ENCODE measurements around the gene SAFB. TPM values are rescaled to one million over a fixed set of nuclear protein-coding genes. Genes with fewer than 3 reads are reported as not detected.
A peak's percentile ranks its signal among the peaks of the same experiment; 100 is the strongest.
"Not testable (repeated sequence)": the region's sequence is repeated elsewhere in the genome, so short reads cannot be mapped to it uniquely, and the experiment has no call there.

SAFB gene
- total and polyA plus RNA-seq, 2 experiments from 2014 or later, result 36.5 to 49.4 TPM

DNA sequence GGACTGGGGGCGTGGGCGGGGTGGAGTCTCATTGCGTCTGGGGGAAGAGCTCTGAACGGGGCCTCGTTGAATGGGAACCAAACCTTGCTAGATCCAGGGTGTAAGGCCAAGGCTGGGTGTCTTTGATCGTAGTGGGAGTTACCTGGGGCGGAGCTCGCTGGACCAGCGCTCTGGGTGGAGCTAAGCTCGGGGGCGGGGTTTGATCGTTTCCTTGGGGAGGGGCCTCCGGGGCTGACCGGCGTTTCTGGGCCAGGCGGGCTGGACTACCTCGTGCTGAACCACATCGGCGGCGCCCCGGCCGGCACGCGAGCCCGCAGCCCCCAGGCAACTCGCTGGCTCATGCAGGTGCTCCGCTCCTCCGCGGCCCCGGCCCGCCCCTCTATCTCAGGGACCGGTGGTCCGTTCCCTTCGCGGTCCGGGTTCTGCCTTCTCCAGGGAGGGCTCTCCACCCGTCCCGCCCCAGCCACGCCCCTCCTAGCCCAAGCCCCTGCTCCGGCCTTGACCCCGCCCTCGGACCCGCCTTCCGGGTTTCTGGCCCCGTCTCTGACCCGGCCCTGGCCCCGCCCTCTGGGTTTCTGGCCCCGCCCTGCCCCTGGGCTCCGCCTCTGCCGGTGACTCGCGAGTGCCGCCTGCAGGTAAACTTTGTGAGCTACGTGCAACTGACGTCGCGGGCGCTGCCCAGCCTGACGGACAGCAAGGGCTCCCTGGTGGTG, 63.9 kb downstream of the SAFB start:
- in situ Hi-C loops (cut with MboI), result no loop called here
- Histone ChIP-seq H3K9me2 (ENCODE audit: insufficient read depth) (no peaks in the 10 kb centered on the region), H4K20me1 (ENCODE audit: insufficient read depth) (no peaks in the 10 kb centered on the region), H3K4me1 (ENCODE audit: insufficient read depth) (no peaks in the 10 kb centered on the region), H2AFZ (peak overlapping the region; percentile 78), H3K36me3 (ENCODE audit: low read depth) (no peaks in the 10 kb centered on the region), H3K79me2 (ENCODE audit: insufficient read depth) (peaks cover 17% of the 10 kb centered on the region), H3K4me2 (ENCODE audit: unreplicated experiment) (peak overlapping the region; percentile 42), H3K9ac (peak overlapping the region; percentile 55; the same call in 1 of the 2 replicates), H3K27ac (0 out of 2 replicates have a peak overlapping the region, but pooled peaks have one; percentile 6), H3K9me3 (ENCODE audit: low read depth) (no peaks in the 10 kb centered on the region), H3K27me3 (replicated peaks; ENCODE audit: insufficient read depth) (no peaks in the 10 kb centered on the region), H3F3A (ENCODE audit: insufficient read depth) (no peaks in the 10 kb centered on the region), H3K4me3 (peak overlapping the region; percentile 73)
- TF ChIP-seq EZH2phosphoT487 (IDR thresholded peaks at IDR 0.05; ENCODE audit: insufficient read depth, low read depth), result no peak
- WGBS, 2 experiments (ENCODE audit: low coverage in 1 of 2, low lambda C conversion rate in 2 of 2, missing lambda C conversion rate in 2 of 2), result 2 to 3% methylated on average over 23 to 37 of the region's 59 CpGs
- DNase-seq, result peak; percentile 95

DNA sequence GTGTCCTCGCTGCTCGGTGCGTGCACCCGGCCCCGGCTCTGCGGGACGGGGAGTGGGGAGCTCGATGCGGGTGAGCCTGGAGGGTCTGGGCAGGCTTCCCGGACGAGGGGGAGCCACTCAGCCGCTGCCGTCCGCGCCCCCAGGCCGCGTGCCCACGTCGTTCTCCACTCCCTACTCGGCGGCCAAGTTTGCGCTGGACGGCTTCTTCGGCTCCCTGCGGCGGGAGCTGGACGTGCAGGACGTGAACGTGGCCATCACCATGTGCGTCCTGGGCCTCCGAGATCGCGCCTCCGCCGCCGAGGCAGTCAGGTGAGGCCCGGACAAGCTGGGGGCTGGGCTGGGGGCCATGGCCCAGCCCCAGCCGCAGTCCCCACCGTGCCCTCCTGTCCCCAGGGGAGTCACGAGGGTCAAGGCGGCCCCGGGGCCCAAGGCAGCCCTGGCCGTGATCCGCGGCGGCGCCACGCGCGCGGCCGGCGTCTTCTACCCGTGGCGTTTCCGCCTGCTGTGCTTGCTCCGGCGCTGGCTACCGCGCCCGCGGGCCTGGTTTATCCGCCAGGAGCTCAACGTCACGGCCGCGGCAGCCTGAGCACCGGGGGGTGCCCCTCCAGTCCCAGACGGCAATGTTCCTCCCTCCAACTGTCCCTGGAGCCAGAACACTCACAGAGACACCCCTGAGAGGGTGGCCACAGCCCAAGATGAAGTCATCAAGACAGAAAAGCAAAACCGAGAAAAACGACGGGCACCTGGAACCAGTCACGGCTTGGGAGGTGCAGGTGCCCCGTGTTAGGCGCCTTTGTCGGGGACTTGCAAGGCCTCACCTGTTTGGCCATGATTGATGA, 64.7 kb downstream of the SAFB start:
- in situ Hi-C loops (cut with MboI), result no loop called here
- whole genome bisulfite sequencing, 2 experiments (ENCODE audit: low coverage in 1 of 2, low lambda C conversion rate in 2 of 2, missing lambda C conversion rate in 2 of 2), result 51 to 52% methylated on average over 63 to 69 of the region's 76 CpGs
- peaks cover 3% of the 10 kb centered on the region; the same call in 1 of the 2 replicates for H3K36me3 ChIP-seq (ENCODE audit: low read depth)

DNA sequence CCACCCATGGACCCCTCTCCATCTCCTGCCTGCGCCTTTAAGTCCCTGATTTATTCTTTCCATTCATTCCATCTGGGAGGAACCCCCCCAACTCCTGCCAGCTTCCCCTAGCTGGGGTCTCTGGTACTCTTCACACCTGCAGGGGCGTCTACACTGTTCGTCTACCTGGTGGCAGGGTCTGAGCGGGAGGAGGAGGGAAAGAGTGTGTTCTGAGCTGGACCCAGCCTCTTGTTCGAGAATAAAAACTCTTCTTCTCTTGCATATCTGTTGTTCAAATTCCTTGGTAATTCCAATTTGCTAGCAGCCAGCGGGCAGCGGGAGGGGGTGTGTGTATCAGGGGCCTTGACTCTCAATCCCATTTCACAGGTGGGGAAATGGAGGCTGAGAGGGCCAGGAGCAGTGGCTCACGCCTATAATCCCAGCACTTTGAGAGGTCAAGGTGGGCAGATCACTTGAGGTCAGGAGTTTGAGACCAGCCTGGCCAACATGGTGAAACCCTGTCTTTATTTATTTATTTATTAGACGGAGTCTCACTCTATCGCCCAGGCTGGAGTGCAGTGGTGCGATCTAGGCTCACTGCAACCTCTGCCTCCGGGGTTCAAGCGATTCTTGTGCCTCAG, 65.5 kb downstream of the SAFB start:
- H3K9me3 ChIP-seq (ENCODE audit: low read depth); H3K9me2 ChIP-seq (ENCODE audit: insufficient read depth); H3K4me1 ChIP-seq (ENCODE audit: insufficient read depth); H4K20me1 ChIP-seq (ENCODE audit: insufficient read depth); H3K4me2 ChIP-seq (ENCODE audit: unreplicated experiment); H2AFZ ChIP-seq; H3K9ac ChIP-seq; H3K36me3 ChIP-seq (ENCODE audit: low read depth); DNase-seq; H3K27ac ChIP-seq; H3K27me3 ChIP-seq (replicated peaks; ENCODE audit: insufficient read depth); in situ Hi-C loops (cut with MboI); H3K4me3 ChIP-seq: not testable (repeated sequence)
- Histone ChIP-seq H3F3A (ENCODE audit: insufficient read depth) (peaks cover 11% of the 10 kb centered on the region; the same call in 1 of the 2 replicates), H3K79me2 (ENCODE audit: insufficient read depth) (peaks cover 32% of the 10 kb centered on the region)
- 86 to 87% methylated on average over 13 of the region's 13 CpGs for WGBS, 2 experiments (ENCODE audit: low coverage in 1 of 2, low lambda C conversion rate in 2 of 2, missing lambda C conversion rate in 2 of 2)

More for the DNA sequence above, 64.7 kb downstream of the SAFB start:
- peak overlapping the region; percentile 42 for H3K4me2 ChIP-seq (ENCODE audit: unreplicated experiment)
- DNase-seq, result no peak
- H3K9ac ChIP-seq, result no peak overlapping the region
- H2AFZ ChIP-seq, result peak overlapping the region; percentile 78
- no peaks in the 10 kb centered on the region for H3K4me1 ChIP-seq (ENCODE audit: insufficient read depth)
- H3K79me2 ChIP-seq (ENCODE audit: insufficient read depth), result peaks cover 24% of the 10 kb centered on the region
- H3K9me3 ChIP-seq (ENCODE audit: low read depth), result no peaks in the 10 kb centered on the region
- TF ChIP-seq EZH2phosphoT487 (IDR thresholded peaks at IDR 0.05; ENCODE audit: insufficient read depth, low read depth), result no peak
- TF ChIP-seq EZH2 (IDR thresholded peaks at IDR 0.05; ENCODE audit: insufficient read depth, poor library complexity, severe bottlenecking), result no peak
- H3F3A ChIP-seq (ENCODE audit: insufficient read depth), result peaks cover 4% of the 10 kb centered on the region; the same call in 1 of the 2 replicates
- no peaks in the 10 kb centered on the region for H3K9me2 ChIP-seq (ENCODE audit: insufficient read depth)
- H3K4me3 ChIP-seq, result peak overlapping the region; percentile 73
- H3K27me3 ChIP-seq (replicated peaks; ENCODE audit: insufficient read depth), result no peaks in the 10 kb centered on the region
- H4K20me1 ChIP-seq (ENCODE audit: insufficient read depth), result peaks cover under 1% of the 10 kb centered on the region; the same call in 1 of the 2 replicates
- H3K27ac ChIP-seq, result no peak overlapping the region

DNA sequence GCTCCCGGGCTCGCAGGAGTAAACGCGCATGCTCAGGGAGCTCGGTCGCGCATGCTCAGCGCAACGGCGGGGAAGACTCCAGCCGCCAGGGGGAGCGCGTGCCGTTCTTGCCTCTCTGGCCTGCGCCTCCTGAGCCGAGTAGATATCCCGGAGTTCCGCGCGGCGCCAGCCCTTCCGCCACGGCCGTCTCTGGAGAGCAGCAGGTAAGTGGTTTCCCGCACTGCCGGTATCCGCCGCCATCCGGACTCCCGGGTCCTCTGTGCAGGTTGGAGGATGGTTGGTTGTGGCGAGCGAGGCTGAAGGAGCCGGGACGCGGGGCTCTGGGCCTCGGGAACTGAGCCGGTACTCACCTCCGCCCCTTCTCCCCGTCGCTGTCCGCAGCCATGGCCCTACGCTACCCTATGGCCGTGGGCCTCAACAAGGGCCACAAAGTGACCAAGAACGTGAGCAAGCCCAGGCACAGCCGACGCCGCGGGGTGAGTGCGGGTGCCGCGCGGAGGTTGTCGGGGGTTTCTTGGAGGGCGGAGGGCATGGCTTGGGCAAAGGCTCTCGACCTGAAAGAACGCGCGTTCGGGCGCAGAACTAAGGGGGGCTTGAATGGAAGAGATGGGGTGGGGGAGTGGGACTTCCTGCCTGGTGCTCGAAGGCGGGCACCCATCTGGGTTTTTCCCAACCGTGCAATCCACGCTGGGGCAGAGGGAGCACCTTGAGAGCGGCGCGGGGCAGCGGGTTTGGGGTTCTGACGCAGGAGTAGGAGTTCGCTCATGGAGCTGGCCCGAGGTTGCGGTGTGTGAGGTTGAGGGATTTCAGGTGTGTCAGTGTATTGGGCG, 67.5 kb downstream of the SAFB start, which contains the start of gene RPL36:
RPL36 (plus strand) TSS at position 171 of the 830 bp plus-strand sequence; CDS start at position 384, 213 bp downstream.
- Histone ChIP-seq H3K9me3 (ENCODE audit: low read depth) (no peaks in the 10 kb centered on the region), H3K79me2 (ENCODE audit: insufficient read depth) (peaks cover 52% of the 10 kb centered on the region), H2AFZ (peak within 1 kb of the TSS; percentile 84), H3K9ac (peak within 1 kb of the TSS; percentile 86), H3K9me2 (ENCODE audit: insufficient read depth) (no peaks in the 10 kb centered on the region), H3K4me2 (ENCODE audit: unreplicated experiment) (peak within 1 kb of the TSS; percentile 74), H3F3A (ENCODE audit: insufficient read depth) (peaks cover 11% of the 10 kb centered on the region; the same call in 1 of the 2 replicates), H4K20me1 (ENCODE audit: insufficient read depth) (peaks cover 9% of the 10 kb centered on the region; the same call in 1 of the 2 replicates), H3K4me3 (peak within 1 kb of the TSS; percentile 84), H3K36me3 (ENCODE audit: low read depth) (peaks cover 8% of the 10 kb centered on the region; the same call in 1 of the 2 replicates), H3K27ac (peak within 1 kb of the TSS; percentile 77), H3K27me3 (replicated peaks; ENCODE audit: insufficient read depth) (no peaks in the 10 kb centered on the region), H3K4me1 (ENCODE audit: insufficient read depth) (no peaks in the 10 kb centered on the region)
- no peak for TF ChIP-seq EZH2 (IDR thresholded peaks at IDR 0.05; ENCODE audit: insufficient read depth, poor library complexity, severe bottlenecking)
- no peak for TF ChIP-seq EZH2phosphoT487 (IDR thresholded peaks at IDR 0.05; ENCODE audit: insufficient read depth, low read depth)
- 1% methylated on average over 69 to 73 of the region's 73 CpGs for WGBS, 2 experiments (ENCODE audit: low coverage in 1 of 2, low lambda C conversion rate in 2 of 2, missing lambda C conversion rate in 2 of 2)
- in situ Hi-C loops (cut with MboI), result no loop called here
- DNase-seq, result peak; percentile 98
